Neural cell (in vitro differentiated cells): ENCODE data around the gene OR51A2.

Experiments used
- EP300 ChIP-seq: fragments of 450-650 bp; conservative IDR thresholded peaks from 2 replicates; pipeline ENCODE4 v1.6.1; 2014; ENCODE audit warnings: antibody characterized with exemption, mild to moderate bottlenecking, moderate library complexity; ENCODE audit not compliant: poor library complexity, severe bottlenecking
- RAD21 ChIP-seq: fragments of 450-650 bp; conservative IDR thresholded peaks from 2 replicates; pipeline ENCODE4 v1.6.1; 2014; ENCODE audit warnings: antibody characterized with exemption, mild to moderate bottlenecking, moderate library complexity
- REST ChIP-seq: IDR thresholded peaks from 2 replicates; pipeline ENCODE4 v1.6.1; 2012; ENCODE audit warnings: borderline replicate concordance
- TAF1 ChIP-seq: IDR thresholded peaks from 2 replicates; pipeline ENCODE4 v1.6.1; 2012; ENCODE audit warnings: low read depth
- TF ChIP-seq, protein P1 (sequence below): fragments of 450-650 bp; IDR thresholded peaks from 2 replicates; pipeline ENCODE4 v1.5.1; 2014; ENCODE audit warnings: antibody characterized with exemption, mild to moderate bottlenecking, moderate library complexity; ENCODE audit not compliant: poor library complexity, severe bottlenecking

DNA sequence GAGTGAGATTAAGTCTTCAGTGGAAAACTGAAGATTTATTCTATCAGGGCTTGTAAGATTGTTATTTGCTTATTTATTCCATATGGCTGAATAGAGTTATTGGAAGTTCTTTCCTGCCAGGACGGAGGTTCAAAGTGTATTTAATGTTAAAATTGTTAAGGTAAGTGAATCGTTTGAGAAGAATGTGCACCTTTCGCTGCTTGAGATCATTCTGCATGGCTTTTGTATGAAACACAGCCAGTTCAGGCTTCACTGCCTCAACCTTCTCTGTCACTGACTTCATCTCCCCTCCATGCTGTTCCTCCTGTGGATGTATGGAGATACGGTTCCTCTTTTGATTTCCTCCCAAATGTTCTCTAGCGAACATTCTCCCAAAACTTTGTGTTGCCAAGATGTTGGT is 19.9 kb upstream of the OR51A2 start:
- TF ChIP-seq, protein P1, sequence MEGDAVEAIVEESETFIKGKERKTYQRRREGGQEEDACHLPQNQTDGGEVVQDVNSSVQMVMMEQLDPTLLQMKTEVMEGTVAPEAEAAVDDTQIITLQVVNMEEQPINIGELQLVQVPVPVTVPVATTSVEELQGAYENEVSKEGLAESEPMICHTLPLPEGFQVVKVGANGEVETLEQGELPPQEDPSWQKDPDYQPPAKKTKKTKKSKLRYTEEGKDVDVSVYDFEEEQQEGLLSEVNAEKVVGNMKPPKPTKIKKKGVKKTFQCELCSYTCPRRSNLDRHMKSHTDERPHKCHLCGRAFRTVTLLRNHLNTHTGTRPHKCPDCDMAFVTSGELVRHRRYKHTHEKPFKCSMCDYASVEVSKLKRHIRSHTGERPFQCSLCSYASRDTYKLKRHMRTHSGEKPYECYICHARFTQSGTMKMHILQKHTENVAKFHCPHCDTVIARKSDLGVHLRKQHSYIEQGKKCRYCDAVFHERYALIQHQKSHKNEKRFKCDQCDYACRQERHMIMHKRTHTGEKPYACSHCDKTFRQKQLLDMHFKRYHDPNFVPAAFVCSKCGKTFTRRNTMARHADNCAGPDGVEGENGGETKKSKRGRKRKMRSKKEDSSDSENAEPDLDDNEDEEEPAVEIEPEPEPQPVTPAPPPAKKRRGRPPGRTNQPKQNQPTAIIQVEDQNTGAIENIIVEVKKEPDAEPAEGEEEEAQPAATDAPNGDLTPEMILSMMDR = no peak
- TF ChIP-seq RAD21 (no peak), EP300 (no peak), TAF1 (no peak), REST (no peak)
